IPS-NIHi7 (cell line): ENCODE measurements around the gene CASK.

Experiments
- DNase-seq: peaks from one replicate; pipeline ENCODE4 v3.0.0; 2012; ENCODE audit warnings: mixed read lengths; ENCODE audit errors: extremely low spot score

CASK gene

GRCh38 chrX:41473936-41474725 lies 449.2 kb downstream of the CASK start:
- no peak for DNase-seq

GRCh38 chrX:41472231-41472815 lies 451.0 kb downstream of the CASK start:
- no peak for DNase-seq

GRCh38 chrX:41471786-41472185 lies 451.6 kb downstream of the CASK start:
- no peak for DNase-seq

- DNase-seq = no peak
These were observed 452.6 kb downstream of the CASK start for GRCh38 chrX:41470706-41471105.

GRCh38 chrX:41468647-41469323 lies 454.6 kb downstream of the CASK start:
- no peak for DNase-seq
